NCI-H2196 (cell line): Measurements from ENCODE around the gene GLT6D1.
"Not testable (repeated sequence)": the region's sequence is repeated elsewhere in the genome, so short reads cannot be mapped to it uniquely, and the experiment has no call there.

Source experiments
- DNase-seq: peaks from one replicate; lab custom pipeline; 2025; ENCODE audit not compliant: unreplicated experiment; lab: John Stamatoyannopoulos, UW

The GLT6D1 gene, protein sequence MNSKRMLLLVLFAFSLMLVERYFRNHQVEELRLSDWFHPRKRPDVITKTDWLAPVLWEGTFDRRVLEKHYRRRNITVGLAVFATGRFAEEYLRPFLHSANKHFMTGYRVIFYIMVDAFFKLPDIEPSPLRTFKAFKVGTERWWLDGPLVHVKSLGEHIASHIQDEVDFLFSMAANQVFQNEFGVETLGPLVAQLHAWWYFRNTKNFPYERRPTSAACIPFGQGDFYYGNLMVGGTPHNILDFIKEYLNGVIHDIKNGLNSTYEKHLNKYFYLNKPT

DNA sequence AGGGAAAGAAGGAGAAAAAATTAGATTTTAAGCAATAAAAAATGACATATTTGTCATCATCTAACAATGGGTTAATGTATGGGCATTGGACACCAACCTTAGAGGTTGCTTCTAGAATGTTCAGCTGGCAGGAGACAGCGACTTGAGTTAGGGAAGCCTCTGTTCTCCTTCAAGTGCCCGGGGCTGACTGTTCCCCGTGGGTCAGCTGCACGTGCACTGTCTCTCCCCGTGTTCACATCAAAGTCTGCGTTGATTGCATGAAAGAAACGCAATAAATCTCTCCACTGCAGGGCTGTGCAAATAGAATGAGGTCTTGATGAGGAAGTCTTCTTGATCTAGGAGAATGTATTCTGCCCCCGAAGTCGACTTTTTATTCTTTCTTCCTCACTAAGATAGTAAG, at the start of gene GLT6D1:
GLT6D1 (minus strand) TSS at position 345 of the 400 bp plus-strand sequence. CDS start 353 bp downstream, outside the sequence.
- no peak for DNase-seq

DNA sequence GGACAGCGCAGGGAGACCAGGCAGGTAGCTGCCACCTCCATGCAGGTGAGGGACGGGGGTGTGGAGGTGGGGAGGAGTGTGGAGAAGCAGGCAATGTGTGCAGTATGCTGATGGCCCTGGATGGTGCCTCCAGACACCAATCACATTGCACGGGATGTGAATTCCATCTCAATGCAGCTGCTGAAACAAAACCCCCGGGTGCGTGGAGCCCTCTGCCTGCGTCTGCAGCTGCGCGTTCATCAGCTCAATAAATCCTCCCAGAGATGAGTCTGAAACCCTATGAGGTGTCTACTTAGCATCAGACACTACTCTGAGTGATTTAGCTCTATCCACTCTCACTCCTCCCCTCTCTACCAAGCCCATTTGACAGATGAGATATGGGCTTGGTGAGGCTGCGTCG, 49.7 kb upstream of the GLT6D1 start:
- DNase-seq, result no peak

DNA sequence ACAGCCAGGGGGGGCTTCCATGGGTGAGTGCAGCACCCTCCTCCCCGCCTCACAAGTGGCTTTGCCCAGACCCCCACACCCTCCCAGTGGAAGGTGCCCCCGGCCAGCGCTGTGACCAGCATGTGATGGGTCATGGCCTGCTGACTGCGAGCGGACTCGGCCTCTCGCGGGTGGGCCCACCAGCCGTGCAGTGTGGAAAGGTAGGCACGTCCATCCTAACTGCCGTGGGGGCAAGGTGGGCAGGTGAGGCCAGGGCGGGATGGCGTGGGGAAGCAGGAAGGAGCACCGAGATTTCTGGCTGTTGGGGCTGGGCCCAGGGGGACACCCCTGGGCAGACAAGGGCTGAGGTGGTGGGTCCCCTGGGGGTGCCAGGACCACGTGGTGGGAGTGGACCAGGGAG, 47.9 kb upstream of the GLT6D1 start:
- no peak for DNase-seq

DNA sequence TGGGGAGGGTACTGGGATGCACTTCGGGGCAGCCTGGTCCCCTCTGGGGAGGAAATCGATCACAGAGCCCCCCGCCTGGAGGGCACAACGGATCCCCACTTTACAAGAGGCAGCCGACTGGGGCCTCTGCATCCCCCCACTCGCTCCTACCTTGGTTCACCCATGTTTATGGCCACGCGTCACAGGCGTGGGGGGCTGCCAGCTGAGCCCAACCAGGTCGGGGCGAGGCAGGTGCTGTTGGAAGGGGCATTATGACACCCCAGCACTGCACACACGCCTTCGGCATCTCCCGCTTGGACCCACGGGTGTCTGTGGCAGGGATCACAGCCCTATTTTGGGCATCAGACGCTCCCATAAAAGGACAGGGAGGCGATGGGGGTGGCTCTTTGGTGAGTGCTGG, 45.4 kb upstream of the GLT6D1 start:
- DNase-seq, result no peak

DNA sequence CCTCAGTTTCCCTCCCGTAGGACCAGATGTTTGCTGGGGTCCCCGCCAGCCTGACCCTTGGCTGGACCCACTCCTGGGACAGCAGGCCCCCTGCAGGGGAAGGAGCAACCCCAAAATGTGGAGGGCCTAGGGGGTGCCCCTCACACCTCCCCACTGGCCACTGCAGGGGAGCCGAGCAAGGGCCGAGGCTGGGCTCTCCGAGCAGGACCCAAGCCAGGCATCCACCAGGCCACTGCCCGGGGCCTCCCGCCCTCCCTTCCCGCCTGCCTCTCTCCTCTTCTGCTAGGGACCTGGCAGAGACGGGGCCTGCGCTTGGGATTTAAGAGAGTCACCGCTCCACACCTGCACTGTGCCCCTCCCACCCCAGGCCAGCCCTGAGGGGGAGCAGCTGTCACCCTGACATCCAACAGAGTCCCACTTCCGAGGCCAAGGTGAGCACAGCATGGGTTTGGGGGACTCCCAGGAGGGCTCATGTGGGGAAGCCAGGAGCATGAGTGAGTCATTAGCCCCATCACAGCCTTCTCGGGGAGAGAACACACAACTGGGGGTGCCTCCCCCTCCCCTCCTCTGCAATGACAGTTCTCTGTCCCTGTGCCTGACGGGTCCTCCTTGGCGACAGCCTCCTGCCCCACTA, 44.2 kb upstream of the GLT6D1 start:
- DNase-seq, result no peak

DNA sequence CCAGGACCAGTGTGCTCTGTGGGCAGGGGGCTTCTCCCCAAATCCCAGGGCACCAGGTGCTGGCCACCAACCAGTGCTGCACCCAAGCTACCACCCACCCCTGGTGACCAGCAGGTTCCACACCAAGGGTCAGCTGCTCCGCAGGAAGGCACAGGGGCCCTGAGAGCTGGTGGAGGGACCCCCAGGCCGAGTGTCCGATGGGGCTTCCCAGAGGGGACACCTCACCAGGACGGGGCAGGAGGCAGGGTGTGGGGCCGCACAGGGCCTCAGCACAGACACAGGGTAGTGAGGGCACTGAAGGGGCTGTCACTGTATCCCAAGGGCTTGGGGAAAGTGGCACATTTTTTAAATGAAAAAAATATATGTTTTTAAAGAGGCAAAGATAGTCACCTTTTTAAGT, 41.8 kb upstream of the GLT6D1 start:
- no peak for DNase-seq

DNA sequence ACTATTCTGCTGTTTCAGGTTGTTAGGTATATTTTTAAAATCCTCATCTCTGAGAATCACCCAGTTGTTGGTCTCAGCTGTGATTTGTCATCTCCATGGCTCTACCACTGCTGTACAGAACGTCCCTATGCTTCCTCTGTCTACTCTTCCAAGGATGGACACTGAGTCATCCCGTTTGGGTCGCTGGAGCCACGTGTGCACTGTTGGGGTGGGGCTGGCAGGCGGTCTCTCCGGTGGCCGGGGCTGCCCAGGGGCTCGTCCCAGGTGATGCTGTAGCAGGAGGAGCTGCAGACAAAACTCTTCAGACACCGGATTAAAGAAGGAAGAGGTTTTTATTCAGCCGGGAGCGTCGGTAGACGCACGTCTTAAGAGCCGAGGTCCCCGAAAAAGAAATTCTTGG, 40.7 kb upstream of the GLT6D1 start:
- no peak for DNase-seq

DNA sequence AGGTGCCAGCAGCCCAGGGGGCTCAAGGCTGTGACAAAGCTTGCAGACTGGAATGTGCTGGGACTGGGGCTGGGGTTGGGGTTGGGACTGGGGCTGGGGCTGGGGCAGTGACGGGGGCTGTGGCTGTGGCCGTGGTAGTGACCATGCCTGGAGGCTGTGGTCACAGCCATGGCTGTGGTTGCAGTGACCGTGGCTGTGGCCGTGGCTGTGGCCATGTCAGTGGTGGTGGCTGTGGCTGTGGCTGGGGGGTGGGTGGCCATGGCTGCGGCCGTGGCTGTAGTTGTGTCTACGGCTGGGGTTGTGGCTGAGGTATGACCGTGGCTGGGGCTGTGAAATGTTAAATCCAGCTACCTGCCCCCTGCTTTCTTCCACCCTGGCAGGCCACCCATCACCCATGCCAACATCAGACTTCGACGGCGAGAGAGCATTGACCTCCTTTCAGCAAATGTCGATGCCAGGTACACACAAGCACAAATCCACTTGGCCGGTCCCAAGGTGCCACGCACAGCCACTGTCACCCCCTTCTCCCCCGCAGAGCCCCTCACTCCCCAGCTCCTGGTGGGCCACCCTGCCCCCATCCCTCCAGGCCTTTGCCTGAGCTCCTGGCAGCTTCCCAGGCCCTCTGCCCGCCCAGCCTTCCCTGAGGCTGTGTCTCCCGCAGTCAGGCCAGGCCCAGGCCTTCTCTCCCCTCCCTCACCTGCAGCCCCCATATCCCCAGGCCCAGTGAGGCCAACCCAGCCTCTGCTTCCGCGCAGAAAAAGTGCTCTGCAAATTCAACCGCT, 39.1 kb upstream of the GLT6D1 start:
- no peak for DNase-seq

DNA sequence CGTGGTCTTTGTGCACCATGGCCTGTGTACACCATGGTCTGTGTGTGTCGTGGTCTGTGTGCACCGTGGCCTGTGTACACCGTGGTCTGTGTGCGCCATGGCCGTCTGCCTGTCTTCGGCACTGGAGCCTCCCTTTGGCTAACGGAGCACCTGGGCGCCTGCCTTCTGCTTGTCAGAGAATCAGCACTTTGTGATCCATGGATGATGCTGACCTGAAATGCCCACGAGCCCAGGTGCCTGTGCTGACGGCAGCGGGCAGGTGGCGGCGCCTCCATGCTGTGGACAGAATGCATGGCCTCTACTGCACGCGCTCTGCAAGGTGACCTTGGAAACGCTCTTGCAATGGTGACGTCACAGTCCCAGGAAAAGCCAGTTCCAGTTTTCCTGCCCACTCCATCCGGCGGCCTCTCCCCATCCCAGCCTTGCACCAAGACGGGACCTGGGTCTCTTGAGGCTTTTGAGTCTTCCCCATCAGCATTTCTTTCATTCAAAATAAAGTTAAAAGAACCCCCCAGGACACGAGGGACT, 38.4 kb upstream of the GLT6D1 start:
- DNase-seq, result no peak

DNA sequence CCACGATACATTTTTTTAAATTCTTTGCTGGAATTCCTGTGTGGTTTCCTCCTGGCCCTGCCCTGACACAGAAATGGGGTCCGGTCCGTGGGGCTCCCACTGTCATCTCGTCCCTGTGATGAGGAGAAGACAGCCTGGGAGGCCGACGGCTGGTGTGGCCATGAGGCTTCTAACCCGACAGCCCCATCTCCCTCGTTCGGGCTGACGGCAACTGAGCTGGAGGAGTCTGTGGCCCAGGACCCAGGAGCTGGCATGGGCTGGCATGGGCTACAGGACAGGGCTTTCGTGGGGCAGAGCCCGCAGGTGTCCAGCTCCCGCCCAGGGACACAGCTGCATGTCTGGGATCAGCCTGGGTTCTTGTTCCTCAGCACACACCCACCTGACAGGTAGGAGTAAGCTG, 37.6 kb upstream of the GLT6D1 start:
- no peak for DNase-seq

DNA sequence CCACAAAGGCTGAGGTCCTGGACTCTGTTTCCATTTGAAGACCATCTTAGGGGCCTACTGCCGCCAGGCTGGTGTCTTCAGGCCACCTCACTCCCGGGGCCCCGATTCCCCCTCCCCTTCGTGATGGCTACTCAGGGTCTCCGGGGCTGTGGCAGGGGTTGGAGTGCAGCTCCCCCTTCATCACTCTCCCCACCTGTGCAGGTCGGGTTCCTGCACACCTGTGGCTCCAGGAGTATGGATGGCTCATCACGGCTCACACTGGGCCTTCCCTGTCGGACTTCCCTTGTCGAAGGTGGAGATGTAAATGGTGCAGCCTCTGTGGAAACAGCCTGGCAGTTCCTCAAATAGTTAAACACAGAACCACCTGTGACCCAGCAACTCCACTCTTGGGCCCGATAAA, 35.6 kb upstream of the GLT6D1 start:
- no peak for DNase-seq

DNA sequence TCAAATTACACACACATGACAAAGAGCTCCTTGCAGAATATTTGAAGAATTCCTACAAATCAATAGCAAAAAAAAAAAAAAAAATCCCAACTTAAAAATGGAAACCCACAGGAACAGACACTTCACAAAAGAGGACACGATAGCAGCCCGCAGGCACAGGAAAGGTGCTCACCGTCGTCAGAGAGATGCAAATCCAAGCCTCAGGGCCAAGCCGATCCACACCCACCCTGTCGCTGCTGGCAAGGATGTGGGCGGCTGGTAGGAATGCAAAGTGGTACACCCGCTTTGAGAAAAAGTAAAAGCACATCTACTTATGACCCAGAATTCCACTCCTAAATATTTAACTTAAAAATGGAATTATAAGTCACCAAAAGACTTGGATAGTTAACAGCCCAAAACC, 34.6 kb upstream of the GLT6D1 start:
- no peak for DNase-seq

DNA sequence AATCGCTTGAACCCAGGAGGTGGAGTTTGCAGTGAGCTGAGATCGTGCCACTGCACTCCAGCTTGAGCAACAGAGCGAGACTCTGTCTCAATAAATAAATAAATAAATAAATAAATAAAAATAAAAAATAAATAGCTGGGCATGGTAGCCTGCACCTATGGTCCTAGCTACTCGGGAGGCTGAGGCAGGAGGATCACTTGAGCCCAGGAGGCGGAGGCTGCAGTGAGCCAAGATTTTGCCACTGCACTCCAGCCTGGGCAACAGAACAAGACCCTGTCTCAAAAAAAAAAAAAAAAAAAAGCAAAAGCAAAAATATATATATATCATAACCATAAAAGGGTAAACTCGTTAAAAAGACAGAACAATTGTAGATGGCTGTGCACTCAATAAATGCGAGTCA, 33.4 kb upstream of the GLT6D1 start:
- DNase-seq, result not testable (repeated sequence)

DNA sequence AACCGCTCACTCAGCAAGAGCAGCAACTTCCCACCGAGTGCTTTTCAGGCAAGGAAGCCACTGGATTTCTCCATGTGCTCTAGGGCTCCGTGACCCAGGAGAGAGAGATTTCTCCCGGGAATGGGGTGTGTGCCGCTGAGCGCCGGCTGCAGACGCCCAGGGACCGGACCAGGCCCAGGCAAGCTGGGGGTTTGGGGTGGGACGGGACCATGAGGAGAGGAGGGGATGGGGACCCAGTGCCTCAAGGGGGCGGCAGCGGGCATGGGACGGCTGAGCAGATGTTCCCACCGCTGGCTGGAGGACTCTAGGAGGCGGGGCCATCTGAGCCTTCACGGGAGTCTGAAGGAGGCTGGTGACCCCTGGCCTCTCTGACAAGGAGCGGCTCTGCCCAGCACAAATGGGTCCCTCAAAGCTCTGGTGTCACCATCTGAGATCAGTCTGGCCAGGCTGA, 32.3 kb upstream of the GLT6D1 start:
- DNase-seq, result no peak

DNA sequence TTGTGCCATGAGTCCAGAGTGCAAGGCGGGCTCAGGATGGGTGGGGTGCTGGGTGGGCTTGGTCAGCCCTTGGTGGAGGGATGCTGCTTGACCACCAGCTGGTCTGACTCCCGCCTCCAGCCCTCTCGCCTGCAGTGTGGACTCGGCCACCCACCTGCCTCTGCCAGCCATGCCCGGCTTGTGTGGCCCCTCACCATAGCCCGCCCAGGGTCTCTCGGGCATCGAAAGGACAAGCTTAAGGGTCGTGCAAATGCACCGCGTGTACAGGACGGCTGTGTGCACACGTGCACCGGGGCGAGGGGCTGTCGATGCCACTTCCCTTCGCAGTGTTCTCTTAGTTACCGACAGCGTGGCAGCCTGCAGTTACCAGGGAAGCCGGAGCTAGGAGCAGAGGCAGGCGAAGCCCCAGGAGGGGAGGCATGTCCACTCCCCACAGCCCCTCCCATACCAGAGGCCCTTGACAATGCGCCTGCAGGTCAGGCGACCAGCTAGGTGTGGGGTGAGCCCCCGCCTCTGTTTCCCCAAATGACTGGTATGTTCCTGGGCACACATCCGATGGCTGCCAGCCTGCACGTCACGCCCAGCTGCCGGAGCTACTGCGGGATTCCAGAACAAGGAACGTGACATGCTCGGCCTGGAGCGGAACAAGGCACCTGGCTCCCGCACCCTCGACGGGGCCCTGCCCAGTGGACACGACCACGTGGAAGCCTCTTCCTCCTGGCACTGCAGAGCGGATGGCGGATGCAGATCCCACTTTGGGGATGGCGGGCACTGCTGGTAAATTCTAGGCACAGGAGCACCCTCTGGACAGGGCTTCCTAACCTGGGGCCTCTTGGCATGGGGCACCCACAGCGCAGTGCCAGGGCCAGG, 31.6 kb upstream of the GLT6D1 start:
- DNase-seq, result no peak

DNA sequence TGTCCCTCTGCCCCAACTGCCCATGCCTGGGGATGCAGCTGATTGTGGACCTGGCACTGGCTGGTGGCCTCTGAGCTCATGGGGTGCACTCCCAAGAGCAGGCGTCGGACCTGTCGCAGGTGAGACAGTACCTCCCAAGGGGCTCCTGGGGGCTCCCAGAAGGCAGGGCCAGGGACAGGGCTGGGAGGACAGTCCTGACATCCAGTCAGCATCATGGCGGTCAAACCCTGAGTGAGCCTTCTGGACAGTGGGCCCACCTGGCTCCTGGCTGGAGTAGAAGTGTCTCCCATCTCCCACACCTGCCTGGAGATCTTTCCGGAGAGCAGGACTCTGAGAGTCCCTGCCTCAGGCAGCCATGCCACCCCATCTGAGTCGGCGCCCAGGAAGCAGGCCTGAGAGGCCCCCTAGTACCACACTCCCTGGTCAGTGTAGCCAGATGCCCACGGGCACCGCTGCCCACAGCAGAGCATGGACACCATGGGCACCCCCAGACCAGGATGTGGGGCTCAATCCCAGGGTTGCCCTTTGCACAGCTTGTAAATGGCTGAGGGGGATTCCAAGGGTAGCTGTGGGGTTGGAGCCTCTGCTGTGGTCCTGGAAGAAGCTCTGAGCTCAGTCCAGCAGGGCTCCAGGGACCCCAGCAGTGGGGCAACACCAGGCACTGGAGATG, 30.4 kb upstream of the GLT6D1 start:
- no peak for DNase-seq

DNA sequence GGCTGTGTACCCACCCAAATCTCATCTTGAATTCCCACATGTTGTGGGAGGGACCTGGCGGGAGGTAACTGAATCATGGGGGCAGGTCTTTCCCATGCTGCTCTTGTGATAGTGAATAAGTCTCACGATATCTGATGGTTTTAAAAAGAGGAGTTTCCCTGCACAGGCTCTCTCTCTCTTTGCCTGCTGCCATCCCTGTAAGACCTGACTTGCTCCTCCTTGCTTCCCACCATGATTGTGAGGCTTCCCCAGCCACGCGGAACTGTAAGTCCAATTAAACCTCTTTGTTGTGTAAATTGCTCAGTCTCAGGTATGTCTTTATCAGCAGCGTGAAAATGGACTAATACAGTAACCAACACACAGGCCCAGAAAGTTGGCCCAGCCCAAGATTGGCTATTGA, 29.7 kb upstream of the GLT6D1 start:
- not testable (repeated sequence) for DNase-seq

DNA sequence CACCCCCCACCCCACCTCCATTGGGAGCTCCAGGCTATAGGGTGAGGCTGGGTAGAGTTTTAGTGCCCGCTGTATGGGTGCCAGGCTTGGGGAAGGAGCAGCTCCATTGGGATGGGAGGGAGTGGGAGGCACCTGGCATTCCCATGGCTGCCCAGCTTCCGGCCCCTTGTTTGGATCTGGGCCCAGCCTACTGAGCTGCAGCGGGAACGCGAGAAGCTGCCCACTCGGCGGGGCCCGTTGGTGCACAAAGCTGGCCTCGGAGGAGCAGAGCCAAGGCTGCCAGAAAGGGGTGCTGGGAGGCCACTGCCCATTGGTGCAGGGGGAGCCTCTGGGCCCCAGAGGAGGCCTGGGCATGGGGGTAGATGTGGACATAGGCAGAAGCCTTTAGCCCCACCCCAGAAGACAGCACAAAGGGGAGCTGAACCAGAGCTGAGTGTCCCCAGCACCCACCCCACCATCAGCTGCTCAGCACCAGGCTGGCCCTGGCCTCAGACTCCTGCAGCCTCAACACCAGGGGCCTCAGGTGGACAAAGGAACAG, 28.2 kb upstream of the GLT6D1 start:
- DNase-seq, result peak; percentile 9

DNA sequence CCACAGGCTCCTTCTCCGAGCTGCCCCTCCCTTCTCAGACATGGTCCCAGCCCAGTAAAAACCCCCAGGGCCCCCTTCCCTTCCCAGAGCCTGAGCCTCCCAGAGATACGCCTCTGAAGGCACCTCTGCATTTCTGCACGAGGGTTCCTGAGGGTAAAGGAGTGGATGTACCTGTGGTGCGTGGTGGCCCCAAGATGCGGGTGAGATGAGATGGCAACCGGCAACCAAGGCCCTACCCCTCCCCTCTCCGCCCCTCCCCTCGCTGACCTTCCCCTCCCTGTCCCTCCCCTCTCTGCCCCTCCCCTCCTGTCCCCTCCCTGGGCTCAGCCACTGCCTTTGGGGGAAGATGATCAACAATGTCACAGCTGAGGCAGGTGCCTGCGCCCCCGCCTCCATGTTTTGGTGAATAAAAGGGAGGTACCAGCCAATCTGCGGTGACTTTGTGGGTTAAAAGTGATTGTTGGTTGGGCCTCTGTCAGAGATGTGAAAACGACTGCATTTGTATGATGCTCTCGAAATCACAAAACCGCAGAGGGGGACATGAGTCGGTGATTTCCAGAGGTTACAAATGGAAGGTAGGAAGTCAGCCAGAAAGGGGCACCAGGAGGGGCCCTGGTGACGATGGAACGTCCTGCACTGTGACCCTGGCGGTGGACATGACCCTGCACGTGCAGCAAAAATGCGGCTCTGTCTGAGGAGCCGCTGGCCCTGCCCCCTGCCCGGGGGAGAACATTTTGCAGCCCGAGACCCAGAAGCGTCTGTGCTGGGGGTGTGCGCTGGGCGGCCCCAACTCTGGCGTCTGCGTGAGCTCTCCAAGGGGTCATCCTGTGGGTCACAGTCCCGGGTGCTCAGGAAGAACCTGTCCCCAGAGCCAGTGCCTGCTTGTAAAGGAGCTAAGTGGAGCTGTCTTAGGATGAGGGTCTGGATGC, 27.5 kb upstream of the GLT6D1 start:
- DNase-seq, result no peak
